OCI-LY1 (cell line): ENCODE data around the gene MBNL2.

Experiments used
- H2AFZ ChIP-seq: fragments of 200-600 bp; sonication (generic), shearing (Covaris generic); 2 replicates; pipeline ENCODE4 v1.6.0; 2014; ENCODE audit warnings: antibody characterized with exemption, mild to moderate bottlenecking, low read length
- H3F3A ChIP-seq: fragments of 200-600 bp; sonication (generic), shearing (Covaris generic); 2 replicates; pipeline ENCODE4 v1.6.0; 2014; ENCODE audit warnings: mild to moderate bottlenecking, antibody characterized with exemption, low read length, moderate library complexity; ENCODE audit not compliant: insufficient read depth
- H3K27ac ChIP-seq: fragments of 200-600 bp; sonication (generic); 2 replicates; pipeline ENCODE4 v1.5.1; 2014; ENCODE audit warnings: low read length, mixed run types, mild to moderate bottlenecking, low read depth; ENCODE audit not compliant: poor library complexity, severe bottlenecking
- H3K27me3 ChIP-seq: fragments of 200-600 bp; sonication (generic); 2 replicates; pipeline ENCODE4 v1.6.0; 2014; ENCODE audit warnings: antibody characterized with exemption, mild to moderate bottlenecking, low read length, moderate library complexity; ENCODE audit not compliant: insufficient read depth
- H3K36me3 ChIP-seq: fragments of 200-600 bp; sonication (generic); 2 replicates; pipeline ENCODE4 v1.6.1; 2014; ENCODE audit warnings: mild to moderate bottlenecking, antibody characterized with exemption, low read length, moderate library complexity, mixed read lengths; ENCODE audit not compliant: insufficient read depth
- H3K4me1 ChIP-seq: fragments of 200-600 bp; sonication (generic); 2 replicates; pipeline ENCODE4 v1.5.1; 2014; ENCODE audit warnings: mild to moderate bottlenecking, low read length, moderate library complexity; ENCODE audit not compliant: insufficient read depth, severe bottlenecking
- H3K4me2 ChIP-seq: fragments of 200-600 bp; sonication (generic), shearing (Covaris generic); 2 replicates; pipeline ENCODE4 v1.6.1; 2014; ENCODE audit warnings: low read length
- H3K4me3 ChIP-seq: fragments of 200-600 bp; sonication (generic); 2 replicates; pipeline ENCODE4 v1.5.1; 2014; ENCODE audit warnings: low read length, low read depth, mild to moderate bottlenecking, mixed read lengths; ENCODE audit not compliant: poor library complexity, severe bottlenecking
- H3K79me2 ChIP-seq: fragments of 200-600 bp; shearing (Covaris generic); 2 replicates; pipeline ENCODE4 v1.6.1; 2016; ENCODE audit warnings: mixed run types, low read length, mixed read lengths; ENCODE audit not compliant: insufficient read depth
- H3K9ac ChIP-seq: fragments of 200-600 bp; sonication (generic), shearing (Covaris generic); 2 replicates; pipeline ENCODE4 v1.6.1; 2014; ENCODE audit warnings: mild to moderate bottlenecking, low read length, mixed read lengths
- H3K9me2 ChIP-seq: fragments of 200-600 bp; sonication (generic), shearing (Covaris generic); 2 replicates; pipeline ENCODE4 v1.6.1; 2014; ENCODE audit warnings: low read depth, mild to moderate bottlenecking, low read length, mixed read lengths
- H3K9me3 ChIP-seq: fragments of 200-600 bp; shearing (Covaris generic); 2 replicates; pipeline ENCODE4 v1.6.1; 2014; ENCODE audit warnings: low read length, mixed read lengths
- H4K20me1 ChIP-seq: fragments of 200-600 bp; sonication (generic), shearing (Covaris generic); 2 replicates; pipeline ENCODE4 v1.6.0; 2016; ENCODE audit warnings: mild to moderate bottlenecking, low read length; ENCODE audit not compliant: insufficient read depth
- EZH2 ChIP-seq: fragments of 200-600 bp; sonication (generic), shearing (Covaris generic); IDR thresholded peaks from 2 replicates; pipeline ENCODE4 v1.8.0; 2017; ENCODE audit warnings: borderline replicate concordance, mixed run types, mild to moderate bottlenecking, antibody characterized with exemption, low read length, moderate library complexity, mixed read lengths
- TF ChIP-seq, protein P1 (sequence below): fragments of 200-600 bp; sonication (generic), shearing (Covaris generic); IDR thresholded peaks from 2 replicates; pipeline ENCODE4 v1.5.1; 2017; ENCODE audit warnings: mild to moderate bottlenecking, antibody characterized with exemption, low read length, moderate library complexity, mixed read lengths

Gene MBNL2

DNA sequence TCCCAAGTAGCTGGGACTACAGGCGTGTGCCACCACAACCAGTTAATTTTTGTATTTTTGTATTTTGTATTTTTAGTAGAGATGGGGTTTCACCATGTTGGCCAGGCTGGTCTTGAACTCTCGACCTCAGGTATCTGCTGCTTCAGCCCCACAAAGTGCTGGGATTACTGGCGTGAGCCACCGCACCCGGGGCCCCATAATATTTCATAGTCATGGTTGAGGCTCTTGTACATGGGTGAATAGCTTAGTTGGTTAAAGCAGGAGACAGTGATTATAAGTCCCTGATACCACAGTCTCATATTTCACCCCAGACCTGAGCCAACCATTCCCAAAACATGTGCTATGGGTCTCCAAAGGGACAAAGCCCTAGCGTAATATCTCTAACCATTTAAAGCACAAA, 26.1 kb downstream of the MBNL2 start:
- Histone ChIP-seq H3K36me3 (no peaks in the 10 kb centered on the region), H3K9me3 (no peaks in the 10 kb centered on the region), H3K79me2 (peaks cover 21% of the 10 kb centered on the region), H3K9ac (no peak overlapping the region), H3K4me2 (no peak overlapping the region), H3K27ac (no peak overlapping the region), H4K20me1 (no peaks in the 10 kb centered on the region), H3K27me3 (no peaks in the 10 kb centered on the region), H3K4me3 (no peak overlapping the region), H3K9me2 (no peaks in the 10 kb centered on the region), H3K4me1 (no peaks in the 10 kb centered on the region), H2AFZ (no peak overlapping the region), H3F3A (no peaks in the 10 kb centered on the region)
- TF ChIP-seq EZH2: no peak
- TF ChIP-seq, protein P1, sequence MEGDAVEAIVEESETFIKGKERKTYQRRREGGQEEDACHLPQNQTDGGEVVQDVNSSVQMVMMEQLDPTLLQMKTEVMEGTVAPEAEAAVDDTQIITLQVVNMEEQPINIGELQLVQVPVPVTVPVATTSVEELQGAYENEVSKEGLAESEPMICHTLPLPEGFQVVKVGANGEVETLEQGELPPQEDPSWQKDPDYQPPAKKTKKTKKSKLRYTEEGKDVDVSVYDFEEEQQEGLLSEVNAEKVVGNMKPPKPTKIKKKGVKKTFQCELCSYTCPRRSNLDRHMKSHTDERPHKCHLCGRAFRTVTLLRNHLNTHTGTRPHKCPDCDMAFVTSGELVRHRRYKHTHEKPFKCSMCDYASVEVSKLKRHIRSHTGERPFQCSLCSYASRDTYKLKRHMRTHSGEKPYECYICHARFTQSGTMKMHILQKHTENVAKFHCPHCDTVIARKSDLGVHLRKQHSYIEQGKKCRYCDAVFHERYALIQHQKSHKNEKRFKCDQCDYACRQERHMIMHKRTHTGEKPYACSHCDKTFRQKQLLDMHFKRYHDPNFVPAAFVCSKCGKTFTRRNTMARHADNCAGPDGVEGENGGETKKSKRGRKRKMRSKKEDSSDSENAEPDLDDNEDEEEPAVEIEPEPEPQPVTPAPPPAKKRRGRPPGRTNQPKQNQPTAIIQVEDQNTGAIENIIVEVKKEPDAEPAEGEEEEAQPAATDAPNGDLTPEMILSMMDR: no peak

DNA sequence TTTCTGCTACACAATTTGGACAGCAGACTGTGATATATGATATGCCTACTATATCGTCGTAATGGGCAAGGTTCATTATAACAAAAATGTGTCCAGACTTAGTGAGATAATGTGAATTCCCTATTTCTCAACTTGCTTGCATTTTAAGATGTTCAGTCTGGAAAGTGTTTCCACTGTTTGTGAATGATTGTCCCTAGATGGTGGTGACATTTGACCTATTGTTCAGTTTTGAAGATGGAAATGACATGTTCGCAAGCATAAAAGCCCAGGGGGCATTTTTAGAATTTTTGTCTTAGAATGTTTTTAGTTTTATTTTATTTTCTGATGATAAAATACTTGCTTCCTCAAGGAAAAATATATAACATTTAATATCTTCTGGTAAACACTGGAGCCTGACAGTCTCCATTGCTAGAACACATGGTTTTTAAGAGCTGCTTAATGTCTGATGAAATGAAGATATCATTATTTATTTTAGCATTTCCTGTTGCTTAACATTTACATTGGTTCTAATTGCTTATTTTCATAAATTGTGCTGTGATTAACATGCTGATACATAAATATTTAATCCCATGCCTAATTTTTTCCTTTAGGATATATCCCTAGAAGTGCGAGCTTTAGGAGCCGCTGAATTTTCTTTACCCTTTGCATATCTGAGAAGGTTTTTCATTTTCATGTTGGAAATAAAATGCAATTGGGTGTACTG, 27.1 kb downstream of the MBNL2 start:
- no peak overlapping the region for H3K9ac ChIP-seq
- TF ChIP-seq EZH2: no peak
- TF ChIP-seq, protein P1: no peak

DNA sequence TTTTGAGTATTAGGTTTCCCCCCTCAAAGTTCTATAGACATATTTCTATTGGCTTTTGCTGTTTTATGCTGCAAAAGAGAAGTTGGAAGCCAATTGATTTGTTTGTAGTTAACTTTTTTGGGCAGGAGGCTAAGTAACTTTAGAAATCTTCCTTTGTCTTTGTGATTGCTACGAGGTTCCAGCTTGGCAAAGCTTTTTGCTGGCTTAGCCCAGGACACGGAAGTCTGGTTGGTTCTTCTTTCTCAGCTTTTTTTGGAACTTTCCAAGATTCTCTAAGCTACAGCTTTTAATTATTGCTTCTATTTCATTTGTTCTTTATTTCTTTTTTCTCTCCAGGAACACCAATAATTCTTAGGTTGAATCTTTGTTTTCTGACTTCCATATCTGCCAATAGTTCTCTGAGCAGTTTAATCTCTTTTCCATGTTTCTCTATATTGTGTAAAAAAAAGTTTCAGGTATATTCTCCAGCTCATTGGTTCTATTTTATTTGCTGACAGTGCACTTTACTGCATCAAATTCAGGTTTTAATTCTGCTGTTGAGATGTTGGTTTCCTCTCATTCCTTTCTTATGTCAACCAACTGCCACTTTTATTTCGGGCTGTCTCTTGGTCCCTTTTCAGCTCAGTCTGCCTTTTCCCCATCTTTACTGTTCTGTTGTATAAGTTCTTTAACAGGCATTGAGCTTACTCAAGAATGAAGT, 27.8 kb downstream of the MBNL2 start:
- no peak overlapping the region for H3K9ac ChIP-seq
- TF ChIP-seq EZH2: no peak
- TF ChIP-seq, protein P1: no peak

More for the DNA sequence above, 27.1 kb downstream of the MBNL2 start:
- H4K20me1 ChIP-seq: no peaks in the 10 kb centered on the region
- no peaks in the 10 kb centered on the region for H3K9me3 ChIP-seq
- H3K4me2 ChIP-seq: no peak overlapping the region
- no peaks in the 10 kb centered on the region for H3K9me2 ChIP-seq
- no peak overlapping the region for H2AFZ ChIP-seq
- H3K4me1 ChIP-seq: no peaks in the 10 kb centered on the region
- H3K27ac ChIP-seq: no peak overlapping the region
- H3K27me3 ChIP-seq: no peaks in the 10 kb centered on the region
- H3K36me3 ChIP-seq: no peaks in the 10 kb centered on the region
- H3K4me3 ChIP-seq: no peak overlapping the region
- peaks cover 21% of the 10 kb centered on the region for H3K79me2 ChIP-seq
- no peaks in the 10 kb centered on the region for H3F3A ChIP-seq

More for the DNA sequence above, 27.8 kb downstream of the MBNL2 start:
- no peaks in the 10 kb centered on the region for H3K36me3 ChIP-seq
- no peak overlapping the region for H3K27ac ChIP-seq
- no peak overlapping the region for H3K4me3 ChIP-seq
- H3F3A ChIP-seq: no peaks in the 10 kb centered on the region
- H4K20me1 ChIP-seq: no peaks in the 10 kb centered on the region
- no peak overlapping the region for H2AFZ ChIP-seq
- H3K4me1 ChIP-seq: no peaks in the 10 kb centered on the region
- no peaks in the 10 kb centered on the region for H3K9me3 ChIP-seq
- peaks cover 21% of the 10 kb centered on the region for H3K79me2 ChIP-seq
- no peak overlapping the region for H3K4me2 ChIP-seq
- H3K9me2 ChIP-seq: no peaks in the 10 kb centered on the region
- no peaks in the 10 kb centered on the region for H3K27me3 ChIP-seq
